Activated CD4-positive, alpha-beta memory T cell treated with anti-CD3 and anti-CD28 coated beads, Interleukin-2, amount 10 ng/mL, durations not matched to agents 7 days and 5 days (primary cell): Measurements from ENCODE around the gene TPI1. TPM values are rescaled to one million over a fixed set of nuclear protein-coding genes. Genes with fewer than 3 reads are reported as not detected.

Experiments used
- CTCF ChIA-PET: fragments of 350-600 bp; sonication (Branson Sonifier 250); formaldehyde crosslinking; loops from one replicate; lab custom pipeline; 2021; ENCODE audit warnings: antibody characterized with exemption, inconsistent platforms; lab: Charles Lee
- POLR2A ChIA-PET: fragments of 350-600 bp; sonication (Branson Sonifier 250); formaldehyde crosslinking; loops from one replicate; lab custom pipeline; 2021; ENCODE audit warnings: antibody characterized with exemption; lab: Charles Lee
- DNase-seq: peaks from one replicate; pipeline ENCODE4 v3.0.0-alpha.2; 2020
- H3K27ac Mint-ChIP-seq: one replicate; pipeline ENCODE4 v1.8.0; 2021; ENCODE audit warnings: mild to moderate bottlenecking, mixed read lengths
- H3K27me3 Mint-ChIP-seq: one replicate; pipeline ENCODE4 v1.8.0; 2021; ENCODE audit warnings: mixed read lengths
- H3K36me3 Mint-ChIP-seq: one replicate; pipeline ENCODE4 v1.8.0; 2021; ENCODE audit warnings: low read depth, mixed read lengths
- H3K4me1 Mint-ChIP-seq: one replicate; pipeline ENCODE4 v1.8.0; 2021; ENCODE audit warnings: mixed read lengths
- H3K4me3 Mint-ChIP-seq: one replicate; pipeline ENCODE4 v1.8.0; 2021; ENCODE audit warnings: mild to moderate bottlenecking, mixed read lengths
- H3K9me3 Mint-ChIP-seq: one replicate; pipeline ENCODE4 v1.8.0; 2021; ENCODE audit warnings: mixed read lengths
- total RNA-seq, 2 experiments: library from RNA; stranded (reverse); gene quantifications; one replicate each; pipeline ENCODE4 v1.2.3, GENCODE V29; 2021

TPI1 gene
- total RNA-seq, 2 experiments from 2014 or later: 1,228 to 1,253 TPM

- ChIA-PET POLR2A (interaction anchor here (0.7 to 2.5 kb wide), 6 partner anchors 9 to 107 kb away, joined by 3 to 19 read pairs (median 4); partner anchors contain the start of genes CDCA3, P3H3 and USP5), CTCF (interaction anchor here (0.6 to 1.1 kb wide), 3 partner anchors 13 to 178 kb away, joined by 3 to 4 read pairs (median 3); partner anchors contain the start of genes LPCAT3 and USP5)
- no peaks in the 10 kb centered on the region for H3K27me3 Mint-ChIP-seq
- no peaks in the 10 kb centered on the region for H3K9me3 Mint-ChIP-seq
- H3K27ac Mint-ChIP-seq: no peak overlapping the region
- H3K4me1 Mint-ChIP-seq: peaks cover 7% of the 10 kb centered on the region
- H3K4me3 Mint-ChIP-seq: no peak overlapping the region
- no peaks in the 10 kb centered on the region for H3K36me3 Mint-ChIP-seq
- DNase-seq: no peak
These were observed 27.7 kb upstream of the TPI1 start for GRCh38 chr12:6839482-6840201.

- Mint-ChIP-seq H3K9me3 (no peaks in the 10 kb centered on the region), H3K27ac (no peak overlapping the region), H3K27me3 (no peaks in the 10 kb centered on the region), H3K36me3 (peaks cover 4% of the 10 kb centered on the region), H3K4me3 (no peak overlapping the region), H3K4me1 (peaks cover 4% of the 10 kb centered on the region)
- CTCF ChIA-PET: interaction anchor here (0.6 kb wide), 1 partner anchor 97 kb away, joined by 3 read pairs; no protein-coding TSS in a partner anchor
- DNase-seq: no peak
- POLR2A ChIA-PET: interaction anchor here (0.7 to 2.5 kb wide), 6 partner anchors 8 to 108 kb away, joined by 3 to 19 read pairs (median 4); partner anchors contain the start of genes CDCA3, P3H3 and USP5
These were observed 27.0 kb upstream of the TPI1 start for GRCh38 chr12:6840330-6840729.

GRCh38 chr12:6840761-6841515 lies 26.4 kb upstream of the TPI1 start, which contains the start of gene GNB3:
Gene GNB3, plus strand, starts transcription at chr12:6840925. Its CDS starts 363 bp downstream, at chr12:6841288.
- no peaks in the 10 kb centered on the region for H3K4me1 Mint-ChIP-seq
- ChIA-PET POLR2A (interaction anchor here (1.0 to 2.5 kb wide), 6 partner anchors 10 to 88 kb away, joined by 3 to 19 read pairs (median 5); partner anchors contain the start of genes CDCA3, P3H3 and USP5), CTCF (interaction anchor here (0.6 to 1.2 kb wide), 2 partner anchors 29 to 97 kb away, joined by 3 read pairs; no protein-coding TSS in a partner anchor)
- no peaks in the 10 kb centered on the region for H3K9me3 Mint-ChIP-seq
- H3K27me3 Mint-ChIP-seq: no peaks in the 10 kb centered on the region
- no peak within 1 kb of the TSS for H3K27ac Mint-ChIP-seq
- no peak for DNase-seq
- H3K36me3 Mint-ChIP-seq: peaks cover 6% of the 10 kb centered on the region
- no peak within 1 kb of the TSS for H3K4me3 Mint-ChIP-seq

- no peak overlapping the region for H3K27ac Mint-ChIP-seq
- DNase-seq: no peak
- no peaks in the 10 kb centered on the region for H3K9me3 Mint-ChIP-seq
- POLR2A ChIA-PET: interaction anchor here (1.2 to 1.7 kb wide), 2 partner anchors 9 to 90 kb away, joined by 3 to 7 read pairs; partner anchors contain the start of genes CDCA3 and USP5
- peaks cover 16% of the 10 kb centered on the region for H3K36me3 Mint-ChIP-seq
- CTCF ChIA-PET: interaction anchor here (1.1 to 1.4 kb wide), 2 partner anchors 9 to 17 kb away, joined by 3 to 5 read pairs; no protein-coding TSS in a partner anchor
- H3K4me3 Mint-ChIP-seq: no peak overlapping the region
- no peaks in the 10 kb centered on the region for H3K4me1 Mint-ChIP-seq
- no peaks in the 10 kb centered on the region for H3K27me3 Mint-ChIP-seq
These were observed 25.3 kb upstream of the TPI1 start for GRCh38 chr12:6842075-6842474.

- no peak for DNase-seq
- Mint-ChIP-seq H3K4me1 (peaks cover 4% of the 10 kb centered on the region), H3K36me3 (peaks cover 26% of the 10 kb centered on the region), H3K9me3 (no peaks in the 10 kb centered on the region), H3K27ac (no peak overlapping the region), H3K27me3 (no peaks in the 10 kb centered on the region), H3K4me3 (no peak overlapping the region)
- POLR2A ChIA-PET: interaction anchor here (0.6 to 2.5 kb wide), 5 partner anchors 9 to 26 kb away, joined by 3 to 10 read pairs (median 4); partner anchors contain the start of gene TPI1
- CTCF ChIA-PET: interaction anchor here (0.7 to 2.5 kb wide), 4 partner anchors 9 to 26 kb away, joined by 3 to 17 read pairs (median 7); no protein-coding TSS in a partner anchor
These were observed 24.0 kb upstream of the TPI1 start for GRCh38 chr12:6843118-6843902.

- no peak overlapping the region for H3K27ac Mint-ChIP-seq
- H3K4me1 Mint-ChIP-seq: peaks cover 23% of the 10 kb centered on the region
- no peaks in the 10 kb centered on the region for H3K27me3 Mint-ChIP-seq
- no peaks in the 10 kb centered on the region for H3K9me3 Mint-ChIP-seq
- no peak for DNase-seq
- no peak overlapping the region for H3K4me3 Mint-ChIP-seq
- CTCF ChIA-PET: interaction anchor here (0.6 to 2.5 kb wide), 3 partner anchors 9 to 165 kb away, joined by 3 to 8 read pairs (median 5); no protein-coding TSS in a partner anchor
- POLR2A ChIA-PET: interaction anchor here (1.2 to 2.5 kb wide), 3 partner anchors 11 to 21 kb away, joined by 3 to 10 read pairs (median 3); partner anchors contain the start of gene TPI1
- peaks cover 41% of the 10 kb centered on the region for H3K36me3 Mint-ChIP-seq
These were observed 21.9 kb upstream of the TPI1 start for GRCh38 chr12:6845395-6845794.

GRCh38 chr12:6846316-6846869 lies 20.9 kb upstream of the TPI1 start:
- H3K4me3 Mint-ChIP-seq: no peak overlapping the region
- H3K27ac Mint-ChIP-seq: no peak overlapping the region
- no peaks in the 10 kb centered on the region for H3K27me3 Mint-ChIP-seq
- no peaks in the 10 kb centered on the region for H3K9me3 Mint-ChIP-seq
- H3K4me1 Mint-ChIP-seq: peaks cover 28% of the 10 kb centered on the region
- ChIA-PET POLR2A (no interaction called here), CTCF (interaction anchor here (0.6 kb wide), 1 partner anchor 166 kb away, joined by 3 read pairs; no protein-coding TSS in a partner anchor)
- peaks cover 46% of the 10 kb centered on the region for H3K36me3 Mint-ChIP-seq
- no peak for DNase-seq

- no peak overlapping the region for H3K27ac Mint-ChIP-seq
- CTCF ChIA-PET: interaction anchor here (1.4 kb wide), 1 partner anchor 12 kb away, joined by 9 read pairs; no protein-coding TSS in a partner anchor
- H3K4me3 Mint-ChIP-seq: no peak overlapping the region
- POLR2A ChIA-PET: interaction anchor here (1.0 to 8.9 kb wide), 2 partner anchors 8 to 20 kb away, joined by 5 to 312 read pairs; partner anchors contain the start of genes SPSB2 and TPI1
- H3K9me3 Mint-ChIP-seq: no peaks in the 10 kb centered on the region
- peaks cover 30% of the 10 kb centered on the region for H3K4me1 Mint-ChIP-seq
- H3K36me3 Mint-ChIP-seq: peaks cover 46% of the 10 kb centered on the region
- DNase-seq: no peak
- no peaks in the 10 kb centered on the region for H3K27me3 Mint-ChIP-seq
These were observed 19.7 kb upstream of the TPI1 start for GRCh38 chr12:6847676-6848075.

GRCh38 chr12:6849427-6849826 lies 17.9 kb upstream of the TPI1 start:
- Mint-ChIP-seq H3K4me1 (peaks cover 45% of the 10 kb centered on the region), H3K27me3 (no peaks in the 10 kb centered on the region), H3K9me3 (no peaks in the 10 kb centered on the region), H3K36me3 (peaks cover 49% of the 10 kb centered on the region), H3K27ac (peak overlapping the region; percentile 62), H3K4me3 (peak overlapping the region; percentile 85)
- POLR2A ChIA-PET: interaction anchor here (0.6 to 8.9 kb wide), 6 partner anchors 15 to 96 kb away, joined by 3 to 312 read pairs (median 45); partner anchors contain the start of genes CD4, MLF2, SPSB2 and TPI1
- CTCF ChIA-PET: interaction anchor here (1.4 to 8.6 kb wide), 3 partner anchors 13 to 19 kb away, joined by 9 to 161 read pairs (median 35); partner anchors contain the start of genes SPSB2 and TPI1
- no peak for DNase-seq

GRCh38 chr12:6849976-6850560 lies 17.3 kb upstream of the TPI1 start:
- H3K27ac Mint-ChIP-seq: peak overlapping the region; percentile 73
- H3K36me3 Mint-ChIP-seq: peaks cover 48% of the 10 kb centered on the region
- CTCF ChIA-PET: interaction anchor here (1.4 to 8.6 kb wide), 3 partner anchors 15 to 18 kb away, joined by 6 to 161 read pairs (median 35); partner anchors contain the start of genes SPSB2 and TPI1
- peak overlapping the region; percentile 85 for H3K4me3 Mint-ChIP-seq
- H3K4me1 Mint-ChIP-seq: peaks cover 50% of the 10 kb centered on the region
- H3K27me3 Mint-ChIP-seq: no peaks in the 10 kb centered on the region
- POLR2A ChIA-PET: interaction anchor here (0.6 to 8.9 kb wide), 9 partner anchors 16 to 161 kb away, joined by 3 to 312 read pairs (median 37); partner anchors contain the start of genes C12orf57, CD4, COPS7A and MLF2
- no peak for DNase-seq
- H3K9me3 Mint-ChIP-seq: no peaks in the 10 kb centered on the region
